Measurements from ENCODE around the gene ADGRV1.
A peak's percentile ranks its signal among the peaks of the same experiment; 100 is the strongest.
"Not testable (repeated sequence)": the region's sequence is repeated elsewhere in the genome, so short reads cannot be mapped to it uniquely, and the experiment has no call there.

Gene ADGRV1

GRCh38 chr5:90747175-90747574, 188.6 kb downstream of the ADGRV1 start:
- peak; percentile 9 for DNase-seq

- no peak for DNase-seq
These were observed 189.1 kb downstream of the ADGRV1 start for GRCh38 chr5:90747693-90748092.

GRCh38 chr5:90759119-90759518, 200.5 kb downstream of the ADGRV1 start:
- no peak for DNase-seq

GRCh38 chr5:90767710-90768109, 209.1 kb downstream of the ADGRV1 start:
- DNase-seq, result no peak

GRCh38 chr5:90770006-90770541, 211.5 kb downstream of the ADGRV1 start:
- DNase-seq, result not testable (repeated sequence)

GRCh38 chr5:90777959-90778358, 219.4 kb downstream of the ADGRV1 start:
- DNase-seq, result no peak

GRCh38 chr5:90783460-90784333, 225.1 kb downstream of the ADGRV1 start:
- DNase-seq, result peak; percentile 59

- no peak for DNase-seq
These were observed 228.2 kb downstream of the ADGRV1 start for GRCh38 chr5:90786756-90787155.

GRCh38 chr5:90792725-90793124, 234.1 kb downstream of the ADGRV1 start:
- peak; percentile 22 for DNase-seq

GRCh38 chr5:90793183-90793582, 234.6 kb downstream of the ADGRV1 start:
- no peak for DNase-seq

GRCh38 chr5:90796919-90797318, 238.3 kb downstream of the ADGRV1 start:
- DNase-seq, result not testable (repeated sequence)

GRCh38 chr5:90800082-90800481, 241.5 kb downstream of the ADGRV1 start:
- DNase-seq, result not testable (repeated sequence)

- DNase-seq, result not testable (repeated sequence)
These were observed 241.9 kb downstream of the ADGRV1 start for GRCh38 chr5:90800515-90800914.

- DNase-seq, result peak; percentile 30
These were observed 244.1 kb downstream of the ADGRV1 start for GRCh38 chr5:90802474-90803317.

GRCh38 chr5:90803381-90803780, 244.8 kb downstream of the ADGRV1 start:
- no peak for DNase-seq

- DNase-seq, result no peak
These were observed 245.3 kb downstream of the ADGRV1 start for GRCh38 chr5:90803876-90804275.

GRCh38 chr5:90807496-90807895, 248.9 kb downstream of the ADGRV1 start:
- DNase-seq, result no peak

GRCh38 chr5:90809311-90810056, 250.9 kb downstream of the ADGRV1 start:
- no peak for DNase-seq

GRCh38 chr5:90810211-90810610, 251.6 kb downstream of the ADGRV1 start:
- DNase-seq, result no peak

GRCh38 chr5:90813392-90813791, 254.8 kb downstream of the ADGRV1 start:
- no peak for DNase-seq

GRCh38 chr5:90822062-90822461, 263.5 kb downstream of the ADGRV1 start:
- not testable (repeated sequence) for DNase-seq

- no peak for DNase-seq
These were observed 265.8 kb downstream of the ADGRV1 start for GRCh38 chr5:90824436-90824835.
